Colonic mucosa (tissue), 4 donors: Measurements from ENCODE around the gene DAAM2. TPM values are rescaled to one million over a fixed set of nuclear protein-coding genes. Genes with fewer than 3 reads are reported as not detected.

Experiments
- DNase-seq: peaks from one replicate; pipeline ENCODE4 v3.0.0-alpha.2; 2020
- H3K27ac ChIP-seq: fragments of 200-600 bp; one replicate; pipeline ENCODE4 v1.8.0; 2021
- H3K27me3 ChIP-seq: fragments of 200-600 bp; one replicate; pipeline ENCODE4 v1.8.0; 2021
- H3K36me3 ChIP-seq: fragments of 200-600 bp; one replicate; pipeline ENCODE4 v1.8.0; 2021
- H3K4me1 ChIP-seq: fragments of 200-600 bp; one replicate; pipeline ENCODE4 v1.8.0; 2021; ENCODE audit warnings: mild to moderate bottlenecking
- H3K4me3 ChIP-seq: fragments of 200-600 bp; one replicate; pipeline ENCODE4 v1.8.0; 2021
- H3K9ac ChIP-seq, 2 donors: one replicate each; pipeline ENCODE4 v1.7.0; 2013; ENCODE audit warnings: control low read depth in 2 of 2, low read depth in 2 of 2, low read length in 2 of 2
- H3K9me3 ChIP-seq: fragments of 200-600 bp; one replicate; pipeline ENCODE4 v1.8.0; 2021
- intact Hi-C: fragments of 100-400 bp; cut with DNase I; formaldehyde crosslinking; loops from one replicate; pipeline ENCODE4 v1.14.1; 2022
- total RNA-seq, 2 donors: library from RNA; stranded (reverse); fragmentation: NEBNext Ultra II Directional in 1 of 2; extraction: Animal tissue kit (Norgen Biotek cat#: 25700) in 1 of 2; gene quantifications; one replicate each; pipeline ENCODE4 v1.2.1, GENCODE V29; 2021
- TF ChIP-seq, protein P1 (sequence below): fragments of 200-600 bp; IDR thresholded peaks from one replicate; pipeline ENCODE4 v1.8.0; 2022; ENCODE audit warnings: antibody characterized with exemption, mild to moderate bottlenecking
- donor health status: healthy.
- donor health status: DM: no; HTN: no; CAD: no.
- donor health status: DM: no; HTN: no; CAD: no.

Gene DAAM2
- total RNA-seq, 2 donors from 2014 or later: 3.6 to 6.9 TPM

DNA sequence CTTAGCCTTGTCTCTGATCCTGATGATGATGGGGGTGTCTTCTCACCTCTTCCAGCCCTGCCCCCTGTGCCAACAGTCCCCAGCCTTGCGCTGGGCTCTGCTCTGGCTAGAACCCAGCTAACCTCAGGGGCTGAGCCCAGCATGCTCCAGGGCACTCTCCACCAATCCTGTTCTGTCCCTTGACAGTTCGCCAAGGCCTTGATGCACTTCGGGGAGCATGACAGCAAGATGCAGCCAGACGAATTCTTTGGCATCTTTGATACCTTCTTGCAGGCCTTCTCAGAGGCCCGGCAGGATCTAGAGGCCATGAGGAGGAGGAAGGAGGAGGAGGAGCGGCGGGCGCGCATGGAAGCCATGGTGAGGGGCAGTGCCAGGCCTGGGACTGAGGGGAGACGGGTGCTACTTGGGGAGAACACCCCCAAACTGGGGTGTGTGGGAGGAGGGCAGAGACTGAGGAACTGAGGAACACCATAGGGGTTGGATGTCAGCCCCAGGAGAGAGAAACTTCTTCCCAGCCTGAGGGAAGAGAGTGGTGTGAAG lies 109.0 kb downstream of the DAAM2 start:
- Histone ChIP-seq H3K27me3 (no peaks in the 10 kb centered on the region), H3K9me3 (no peaks in the 10 kb centered on the region), H3K4me1 (no peaks in the 10 kb centered on the region), H3K36me3 (no peaks in the 10 kb centered on the region), H3K9ac (no peak overlapping the region), H3K4me3 (no peak overlapping the region), H3K27ac (no peak overlapping the region)
- intact Hi-C loops: no loop called here
- DNase-seq: no peak
- TF ChIP-seq, protein P1, sequence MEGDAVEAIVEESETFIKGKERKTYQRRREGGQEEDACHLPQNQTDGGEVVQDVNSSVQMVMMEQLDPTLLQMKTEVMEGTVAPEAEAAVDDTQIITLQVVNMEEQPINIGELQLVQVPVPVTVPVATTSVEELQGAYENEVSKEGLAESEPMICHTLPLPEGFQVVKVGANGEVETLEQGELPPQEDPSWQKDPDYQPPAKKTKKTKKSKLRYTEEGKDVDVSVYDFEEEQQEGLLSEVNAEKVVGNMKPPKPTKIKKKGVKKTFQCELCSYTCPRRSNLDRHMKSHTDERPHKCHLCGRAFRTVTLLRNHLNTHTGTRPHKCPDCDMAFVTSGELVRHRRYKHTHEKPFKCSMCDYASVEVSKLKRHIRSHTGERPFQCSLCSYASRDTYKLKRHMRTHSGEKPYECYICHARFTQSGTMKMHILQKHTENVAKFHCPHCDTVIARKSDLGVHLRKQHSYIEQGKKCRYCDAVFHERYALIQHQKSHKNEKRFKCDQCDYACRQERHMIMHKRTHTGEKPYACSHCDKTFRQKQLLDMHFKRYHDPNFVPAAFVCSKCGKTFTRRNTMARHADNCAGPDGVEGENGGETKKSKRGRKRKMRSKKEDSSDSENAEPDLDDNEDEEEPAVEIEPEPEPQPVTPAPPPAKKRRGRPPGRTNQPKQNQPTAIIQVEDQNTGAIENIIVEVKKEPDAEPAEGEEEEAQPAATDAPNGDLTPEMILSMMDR: no peak

DNA sequence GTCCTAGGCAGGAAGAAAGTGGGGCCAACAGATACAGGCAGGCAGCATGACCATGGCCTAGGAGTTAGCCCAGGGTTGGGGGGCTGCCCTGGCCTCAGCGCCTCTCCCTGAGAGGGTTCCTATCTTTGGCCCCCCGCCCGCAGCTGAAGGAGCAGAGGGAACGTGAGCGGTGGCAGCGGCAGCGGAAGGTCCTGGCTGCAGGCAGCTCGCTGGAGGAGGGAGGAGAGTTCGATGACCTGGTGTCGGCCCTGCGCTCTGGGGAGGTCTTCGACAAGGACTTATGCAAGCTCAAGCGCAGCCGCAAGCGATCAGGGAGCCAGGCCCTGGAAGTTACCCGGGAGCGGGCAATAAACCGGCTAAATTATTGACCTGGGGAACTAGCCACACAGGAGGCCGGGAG lies 109.5 kb downstream of the DAAM2 start:
- Histone ChIP-seq H3K4me1 (no peaks in the 10 kb centered on the region), H3K36me3 (no peaks in the 10 kb centered on the region), H3K4me3 (no peak overlapping the region), H3K27ac (no peak overlapping the region), H3K27me3 (no peaks in the 10 kb centered on the region), H3K9me3 (no peaks in the 10 kb centered on the region), H3K9ac (no peak overlapping the region)
- TF ChIP-seq, protein P1: no peak
- DNase-seq: no peak
- intact Hi-C loops: no loop called here

DNA sequence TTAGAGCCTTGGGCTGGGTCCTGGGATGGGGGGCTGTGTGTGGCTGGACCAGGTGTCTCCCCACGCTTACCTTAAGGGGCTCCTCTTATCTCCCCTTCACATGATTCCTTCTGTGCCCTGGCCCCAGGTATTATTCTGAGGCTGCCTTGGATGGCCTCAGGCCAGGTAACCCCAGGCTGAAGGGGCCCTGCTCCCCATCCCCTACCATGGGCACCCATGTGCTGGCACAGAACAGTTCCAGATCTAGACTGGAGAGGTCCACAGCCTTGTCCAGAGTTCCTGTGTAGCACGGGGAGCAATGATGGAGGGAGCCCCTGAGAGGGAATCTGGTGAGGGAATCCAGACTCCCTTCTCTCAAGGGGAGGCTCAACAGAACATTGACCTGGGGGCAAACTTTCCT lies 110.0 kb downstream of the DAAM2 start:
- TF ChIP-seq, protein P1: no peak
- Histone ChIP-seq H3K4me1 (no peaks in the 10 kb centered on the region), H3K4me3 (no peak overlapping the region), H3K9me3 (no peaks in the 10 kb centered on the region), H3K9ac (no peak overlapping the region), H3K27ac (no peak overlapping the region), H3K27me3 (no peaks in the 10 kb centered on the region), H3K36me3 (no peaks in the 10 kb centered on the region)
- no peak for DNase-seq
- intact Hi-C loops: no loop called here

DNA sequence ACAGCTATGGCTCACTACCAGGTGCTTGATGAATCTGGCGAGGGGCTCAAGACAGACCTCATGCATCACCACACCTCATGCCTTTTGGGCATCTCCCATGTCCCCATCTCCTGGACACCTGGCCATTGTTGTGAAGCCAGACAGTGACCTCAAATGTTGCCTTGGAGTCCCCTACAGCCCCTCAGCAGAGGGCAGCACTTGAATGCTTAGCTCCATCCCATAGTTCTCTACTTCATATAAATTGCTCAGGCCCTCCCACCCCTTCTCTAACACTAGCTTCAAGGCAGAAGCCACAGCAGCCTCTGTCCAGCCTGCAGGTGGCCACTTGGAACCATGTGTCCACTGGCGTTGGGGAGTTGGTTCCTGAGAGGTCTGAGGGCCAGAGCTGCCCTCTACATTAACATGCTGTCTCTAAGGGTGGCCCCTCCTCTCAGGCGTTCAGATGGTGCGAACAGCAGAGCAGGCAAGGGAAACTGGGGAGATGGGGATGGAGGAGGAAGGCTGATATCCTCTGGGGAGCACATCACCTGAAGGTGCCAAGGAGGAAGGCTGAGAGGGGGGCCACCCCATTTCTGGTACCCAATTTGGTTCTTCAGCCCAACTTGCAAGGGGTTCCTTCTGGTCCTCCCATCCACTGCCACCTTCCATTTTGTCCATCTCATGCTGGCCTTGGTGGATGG lies 110.8 kb downstream of the DAAM2 start:
- Histone ChIP-seq H3K4me1 (no peaks in the 10 kb centered on the region), H3K4me3 (no peak overlapping the region), H3K36me3 (no peaks in the 10 kb centered on the region), H3K27ac (no peak overlapping the region), H3K9me3 (no peaks in the 10 kb centered on the region), H3K27me3 (no peaks in the 10 kb centered on the region), H3K9ac (no peak overlapping the region)
- intact Hi-C loops: no loop called here
- no peak for DNase-seq
- TF ChIP-seq, protein P1: no peak

DNA sequence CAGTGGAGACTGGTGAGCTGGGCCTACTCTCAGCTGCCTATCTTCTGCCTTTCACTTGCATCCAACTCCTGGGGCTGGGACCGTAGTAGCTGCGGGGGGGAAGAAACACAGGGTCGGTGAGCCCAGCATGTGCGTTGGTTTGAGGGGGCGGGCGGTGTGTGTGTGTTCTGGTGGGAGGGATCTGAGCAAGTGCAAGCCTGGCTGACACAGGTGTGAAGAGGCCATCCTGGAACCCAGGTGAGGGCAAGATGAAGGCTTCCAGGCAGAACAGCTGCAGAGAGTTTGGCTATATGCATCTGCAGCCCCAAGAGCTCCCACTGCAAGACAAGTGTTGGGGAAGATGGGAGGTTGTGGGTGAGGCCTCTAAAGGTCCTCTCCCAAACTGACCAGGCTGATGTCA lies 111.5 kb downstream of the DAAM2 start:
- DNase-seq: no peak
- intact Hi-C loops: no loop called here
- H3K27ac ChIP-seq: no peak overlapping the region
- H3K4me1 ChIP-seq: no peaks in the 10 kb centered on the region
- H3K4me3 ChIP-seq: no peak overlapping the region
- H3K9ac ChIP-seq: no peak overlapping the region
- no peaks in the 10 kb centered on the region for H3K36me3 ChIP-seq
- no peaks in the 10 kb centered on the region for H3K9me3 ChIP-seq
- TF ChIP-seq, protein P1: no peak
- H3K27me3 ChIP-seq: no peaks in the 10 kb centered on the region
